GM18526 (cell line): ENCODE data around the gene RARRES2.

Experiments used
- POLR2A ChIP-seq: IDR thresholded peaks from 3 replicates; pipeline ENCODE4 v1.6.1; 2011; ENCODE audit not compliant: insufficient read length; ENCODE audit errors: extremely low read depth

The RARRES2 gene

DNA sequence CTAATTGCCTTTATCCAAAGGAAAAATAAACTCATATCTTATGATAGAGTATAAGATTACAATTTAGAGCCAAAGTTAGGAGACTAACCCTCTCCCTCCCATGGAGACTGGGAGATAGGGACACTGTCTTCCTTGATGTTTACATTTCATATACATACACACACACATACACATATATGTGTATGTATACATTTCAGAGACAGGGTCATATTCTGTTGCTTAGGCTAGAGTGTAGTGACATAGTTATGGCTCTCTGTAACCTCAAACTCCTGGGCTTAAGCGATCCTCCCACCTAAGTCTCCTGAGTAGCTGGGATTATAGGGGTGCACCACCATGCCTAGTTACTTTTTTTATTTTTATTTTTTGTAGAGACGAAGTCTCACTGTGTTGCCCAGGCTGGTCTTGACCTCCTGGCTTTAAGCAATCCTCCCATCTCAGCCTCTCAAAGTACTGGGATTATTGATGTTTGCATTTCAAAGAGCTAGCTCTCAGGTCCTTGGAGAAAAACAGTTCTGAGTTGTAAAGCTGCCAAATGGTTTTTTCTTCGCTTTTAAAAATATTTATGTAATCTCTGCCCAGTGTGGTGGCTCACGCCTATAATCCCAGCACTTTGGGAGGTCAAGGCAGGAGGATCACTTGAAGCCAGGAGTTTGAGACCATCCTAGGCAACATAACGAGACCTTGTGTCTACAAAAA is 19.1 kb upstream of the RARRES2 start:
- TF ChIP-seq POLR2A = no peak

DNA sequence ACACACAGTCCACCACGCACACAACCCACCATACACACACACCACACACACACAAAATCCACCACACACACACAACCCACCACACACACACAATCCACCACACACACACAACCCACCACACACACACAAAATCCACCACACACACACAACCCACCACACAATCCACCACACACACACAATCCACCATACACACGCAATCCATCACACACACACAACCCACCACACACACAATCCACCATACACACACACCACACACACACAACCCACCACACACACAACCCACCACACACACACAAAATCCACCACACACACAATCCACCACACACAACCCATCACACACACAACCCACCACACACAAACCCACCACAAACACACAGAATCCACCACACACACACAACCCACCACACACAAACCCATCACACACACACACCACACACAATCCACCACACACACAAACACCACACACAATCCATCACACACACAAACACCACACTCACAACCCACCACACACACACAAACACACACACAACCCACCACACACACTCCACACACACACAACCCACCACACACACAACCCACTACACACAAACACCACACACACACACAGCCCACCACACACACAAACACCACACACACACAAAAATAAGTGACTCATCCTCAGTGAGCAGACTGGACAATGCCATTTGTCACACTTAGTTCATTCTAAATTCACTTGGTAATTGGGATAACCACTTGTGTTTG is 18.4 kb upstream of the RARRES2 start:
- TF ChIP-seq POLR2A = no peak

DNA sequence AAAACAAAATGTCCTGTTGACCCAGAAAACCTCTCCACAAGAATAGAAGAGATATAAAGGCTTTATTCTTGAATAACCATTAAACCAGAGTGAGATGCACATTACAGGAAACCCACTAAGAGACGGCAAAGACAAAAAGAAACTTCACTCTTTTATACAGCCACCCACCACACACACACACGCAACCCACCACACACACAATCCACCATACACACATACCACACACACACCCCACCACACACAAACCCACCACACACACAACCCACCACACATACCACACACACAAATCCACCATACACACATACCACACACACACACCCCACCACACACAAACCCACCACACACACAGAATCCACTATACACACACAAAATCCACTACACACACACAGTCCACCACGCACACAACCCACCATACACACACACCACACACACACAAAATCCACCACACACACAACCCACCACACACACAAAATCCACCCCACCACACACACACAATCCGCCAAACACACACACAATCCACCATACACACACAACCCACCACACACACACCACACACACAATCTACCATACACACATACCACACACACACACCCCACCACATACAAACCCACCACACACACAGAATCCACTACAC is 17.7 kb upstream of the RARRES2 start:
- TF ChIP-seq POLR2A = no peak

DNA sequence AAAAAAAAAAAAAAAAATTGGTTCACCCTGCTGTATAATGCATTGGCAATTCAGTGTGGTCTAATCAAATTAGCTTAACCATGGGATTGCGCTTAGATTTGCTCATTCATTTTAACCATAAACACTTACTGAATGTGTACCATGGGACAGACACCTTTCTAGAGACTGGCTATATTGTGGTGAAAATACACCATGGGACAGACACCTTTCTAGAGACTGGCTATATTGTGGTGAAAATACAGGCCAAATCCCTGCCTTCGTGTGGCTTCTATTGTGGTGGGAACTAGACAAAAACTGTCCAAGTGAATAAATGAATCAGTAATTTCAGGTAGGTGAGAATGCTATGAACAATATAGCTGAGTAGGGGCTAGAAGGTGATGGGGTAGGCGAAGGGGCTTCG is 17.0 kb upstream of the RARRES2 start:
- TF ChIP-seq POLR2A = no peak

DNA sequence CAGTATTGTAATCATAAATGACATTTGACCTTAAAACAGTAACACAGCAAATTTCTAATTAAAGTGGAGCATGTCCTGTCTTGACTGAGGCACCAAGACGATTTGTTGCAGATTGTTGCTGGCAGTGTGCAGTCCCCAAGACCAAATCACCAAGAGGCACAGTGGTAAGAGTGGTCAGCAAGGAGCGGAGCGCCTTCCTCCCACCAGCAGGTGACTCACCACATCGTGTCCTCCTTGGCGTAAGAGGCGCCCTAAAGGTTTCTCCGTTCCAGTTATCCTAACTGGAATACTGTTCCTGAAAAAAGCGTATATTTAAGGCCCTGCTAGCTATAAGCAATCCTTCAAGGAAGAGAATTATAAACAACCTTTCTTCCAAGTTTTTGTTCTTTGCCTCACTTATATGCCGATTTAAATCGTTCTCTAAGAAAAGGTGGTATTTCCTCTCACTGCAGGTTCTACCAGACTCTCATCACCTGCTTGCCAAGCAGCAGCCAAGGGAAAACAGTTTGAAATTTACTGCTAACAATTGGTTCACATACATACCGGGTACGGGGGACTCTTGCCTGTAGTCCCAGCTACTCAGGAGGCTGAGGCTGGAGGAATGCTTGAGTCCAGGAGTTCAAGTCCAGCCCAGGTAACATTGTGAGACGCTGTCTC is 16.5 kb upstream of the RARRES2 start:
- TF ChIP-seq POLR2A = no peak

DNA sequence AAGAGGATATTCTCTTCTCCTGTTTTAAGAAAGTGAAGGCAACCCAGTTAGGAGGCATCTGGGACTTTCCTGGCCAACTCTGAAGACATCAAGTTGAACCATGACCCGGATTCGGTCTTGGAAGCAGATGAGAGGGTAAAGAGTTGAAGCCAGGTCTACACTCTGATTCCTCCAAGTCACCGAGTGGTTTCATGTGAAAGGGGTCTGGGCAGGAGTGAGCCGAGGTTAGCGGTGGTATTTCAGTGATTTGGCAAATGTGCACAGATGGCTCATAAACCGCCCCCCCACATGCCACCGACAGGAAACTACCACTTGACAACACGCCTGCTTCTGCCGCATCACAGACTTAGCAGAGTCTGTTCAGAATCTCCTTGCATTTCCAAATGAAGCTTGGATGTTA is 15.8 kb upstream of the RARRES2 start:
- no peak for TF ChIP-seq POLR2A

DNA sequence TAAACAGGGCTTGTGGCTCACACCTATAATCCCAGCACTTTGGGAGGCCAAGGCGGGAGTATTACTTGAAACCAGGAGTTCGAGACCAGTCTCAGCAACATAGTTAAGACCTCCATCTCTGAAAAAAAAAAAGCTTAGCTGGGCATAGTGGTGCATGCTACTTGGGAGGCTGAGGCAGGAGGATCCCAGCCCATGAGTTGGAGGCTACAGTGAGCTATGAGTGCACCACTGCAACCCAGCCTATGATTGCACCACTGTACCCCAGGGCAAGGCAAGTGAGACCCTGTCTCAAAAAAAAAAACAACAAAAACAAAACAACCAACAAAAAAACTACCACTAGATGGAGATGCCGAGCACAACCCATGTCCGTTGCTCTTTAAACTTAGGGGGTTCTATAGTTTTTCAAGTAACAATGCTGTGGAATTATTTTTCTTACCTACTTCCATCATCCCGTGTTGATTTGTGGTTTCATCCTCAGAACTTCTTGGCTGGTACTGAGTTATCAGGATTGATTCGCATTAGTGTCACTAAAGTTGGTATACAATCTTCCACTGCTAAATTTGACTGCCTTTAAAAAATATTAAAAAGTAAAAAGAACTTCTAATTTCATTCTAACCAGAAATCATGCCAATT is 15.0 kb upstream of the RARRES2 start:
- no peak for TF ChIP-seq POLR2A

DNA sequence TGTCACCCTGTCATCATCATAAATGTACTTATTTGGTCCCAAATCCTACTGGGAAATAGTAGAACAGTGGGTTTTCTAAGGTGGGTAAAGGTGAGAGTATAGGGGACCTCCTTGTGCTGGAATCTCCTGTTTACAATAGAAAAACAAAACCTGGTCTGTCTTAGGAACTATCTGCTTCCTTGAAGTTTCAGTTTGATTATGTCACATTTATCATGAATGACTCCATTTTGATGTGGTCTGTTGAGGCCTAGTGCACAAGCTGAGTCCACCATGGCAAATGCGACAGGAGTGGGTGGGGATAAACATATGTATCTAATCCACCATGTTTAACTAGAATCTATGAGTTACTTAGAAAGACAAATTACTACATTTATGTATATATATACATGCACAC is 14.2 kb upstream of the RARRES2 start:
- TF ChIP-seq POLR2A = no peak

DNA sequence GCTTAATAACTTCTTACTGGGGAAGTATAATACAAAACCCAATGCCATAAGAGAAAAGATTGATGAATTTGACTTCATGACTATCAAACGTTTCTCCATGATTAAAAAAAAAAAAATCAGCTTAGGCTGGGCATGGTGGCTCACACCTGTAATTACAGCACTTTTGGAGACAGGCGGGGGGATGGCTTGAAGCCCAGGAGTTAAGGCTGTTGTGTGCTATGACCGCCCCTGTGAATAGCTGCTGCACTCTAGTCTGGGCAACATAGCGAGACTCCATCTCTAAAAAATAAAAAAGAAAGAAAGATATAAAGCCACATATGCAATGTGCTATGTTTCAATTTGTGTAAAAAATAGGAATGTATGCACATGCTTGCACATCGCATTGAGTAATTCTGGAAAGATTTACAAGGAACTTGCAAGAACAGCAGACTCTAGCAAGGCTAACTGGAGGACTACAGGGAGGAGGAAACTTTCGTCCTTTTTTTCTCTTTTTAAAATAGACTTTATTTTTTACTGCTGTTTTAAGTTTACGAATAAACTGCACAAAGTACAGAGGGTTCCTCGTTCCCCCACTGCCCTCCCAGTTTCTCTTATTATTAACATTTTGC is 10.3 kb upstream of the RARRES2 start:
- no peak for TF ChIP-seq POLR2A

DNA sequence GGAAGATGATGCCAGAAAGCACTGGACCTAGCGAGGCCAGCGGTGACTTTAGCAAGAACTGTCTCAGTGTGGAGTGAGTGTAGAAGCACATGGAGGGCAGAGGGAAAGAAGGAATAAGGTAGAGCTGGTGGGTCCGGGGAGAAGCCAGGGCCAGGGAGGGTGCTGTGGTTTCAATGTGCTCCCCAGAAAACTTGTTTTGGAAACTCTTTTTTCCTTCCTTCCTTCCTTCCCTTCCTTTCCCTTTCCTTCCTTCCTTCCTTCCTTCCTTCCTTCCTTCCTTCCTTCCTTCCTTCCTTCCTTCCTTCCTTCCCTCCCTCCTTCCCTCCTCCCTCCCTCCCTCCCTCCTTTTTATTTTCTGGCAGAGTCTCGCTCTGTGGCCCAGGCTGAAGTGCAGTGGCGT is 5.5 kb upstream of the RARRES2 start:
- TF ChIP-seq POLR2A = no peak

DNA sequence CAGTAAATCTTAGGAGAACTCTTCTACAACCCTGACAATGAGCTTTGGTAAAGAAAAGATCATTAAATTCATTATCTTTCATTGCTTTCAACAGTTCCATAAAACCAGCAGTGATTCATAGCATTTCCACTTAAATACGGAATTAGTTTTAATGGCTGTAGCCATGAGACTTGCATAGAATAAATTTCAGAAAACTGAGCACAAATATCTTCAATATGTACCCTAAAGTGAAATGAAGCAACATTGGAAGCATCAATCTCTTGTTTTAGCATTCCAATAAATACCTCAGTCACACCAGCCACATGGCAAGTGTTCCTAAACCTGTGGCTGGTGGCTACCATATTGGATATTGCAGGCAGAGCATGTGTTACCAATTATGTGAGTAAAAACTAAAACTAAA is 3.6 kb upstream of the RARRES2 start:
- no peak for TF ChIP-seq POLR2A

DNA sequence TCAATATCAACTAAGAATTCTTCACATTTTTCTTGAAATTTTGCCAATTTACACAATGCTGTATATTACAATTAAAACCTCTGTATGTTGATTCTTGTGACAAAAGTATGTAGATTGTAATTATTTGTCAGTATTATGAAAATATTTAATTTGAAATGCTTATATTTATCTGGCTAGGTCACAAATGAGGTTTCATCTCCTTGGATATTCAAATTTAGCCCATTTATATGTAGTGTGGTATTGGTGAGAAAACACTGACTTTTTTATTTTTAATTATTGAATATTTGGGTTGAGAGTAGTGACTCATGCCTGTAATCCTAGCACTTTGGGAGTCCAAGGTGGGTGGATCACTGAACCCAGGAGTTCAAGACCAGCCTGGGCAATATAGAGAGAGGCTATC is 2.9 kb upstream of the RARRES2 start:
- TF ChIP-seq POLR2A = no peak

DNA sequence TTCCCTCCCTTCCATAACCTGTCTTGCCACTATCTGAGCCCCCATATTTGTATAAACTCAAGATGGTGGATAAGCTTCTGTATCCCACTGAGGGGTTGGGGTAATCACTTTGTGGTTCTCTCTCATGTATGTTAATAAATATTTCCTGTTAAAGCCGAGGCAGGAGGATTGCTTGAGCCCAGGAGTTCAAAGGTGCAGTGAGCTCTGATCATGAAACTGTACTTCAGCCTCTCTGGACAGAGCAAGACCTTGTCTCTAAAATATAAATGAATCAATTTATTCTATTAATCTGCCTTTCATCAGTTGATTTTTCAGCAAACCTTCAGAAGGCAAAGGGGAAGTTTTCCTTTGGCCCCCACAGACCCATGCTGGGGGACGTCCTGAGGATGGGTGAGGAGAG is 1.8 kb upstream of the RARRES2 start:
- TF ChIP-seq POLR2A = no peak

DNA sequence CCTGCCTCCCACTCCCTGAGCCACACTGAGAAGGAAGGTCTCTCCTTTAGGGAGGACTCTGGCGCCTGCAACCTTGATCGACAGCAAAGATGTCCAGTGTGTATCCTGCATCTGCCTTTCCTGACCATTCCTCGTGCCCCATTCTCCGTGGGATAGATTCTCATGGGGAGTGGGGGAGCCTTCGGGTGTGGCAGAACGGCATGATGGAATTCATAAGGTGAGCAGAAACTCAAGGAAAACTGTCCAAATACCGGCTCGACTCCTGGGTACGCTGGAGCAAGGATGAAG is 636 bp upstream of the RARRES2 start:
- no peak for TF ChIP-seq POLR2A

DNA sequence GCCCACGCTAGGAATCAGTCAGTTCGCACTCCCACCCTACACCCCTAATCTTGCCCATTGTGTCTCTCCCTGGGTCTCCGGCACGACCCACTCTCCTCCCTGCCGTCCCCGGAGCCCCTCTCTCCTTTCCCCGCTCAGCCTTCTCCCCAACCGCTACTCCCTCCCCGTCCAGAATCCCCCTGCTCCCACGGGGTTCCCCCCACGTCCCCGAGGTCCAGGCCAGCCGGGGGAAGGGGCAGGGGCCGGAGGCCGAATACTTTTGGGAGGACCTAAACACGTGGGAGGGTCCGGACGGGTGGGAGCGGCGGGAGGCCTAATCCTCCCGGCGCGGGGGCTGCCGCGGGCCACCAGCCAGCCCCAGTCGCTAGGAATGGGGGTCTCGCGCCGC is 560 bp downstream of the RARRES2 start:
- TF ChIP-seq POLR2A = no peak
